K562 (cell line): ENCODE data around the gene ESPN. TPM values are rescaled to one million over a fixed set of nuclear protein-coding genes. Genes with fewer than 3 reads are reported as not detected.
"Not testable (repeated sequence)": the region's sequence is repeated elsewhere in the genome, so short reads cannot be mapped to it uniquely, and the experiment has no call there.

ENCODE experiments used
- ATAC-seq: fragments of 200-7000 bp; cut with Tn5 transposase; 3 replicates; pipeline ENCODE4 v1.9.1; 2020; ENCODE audit warnings: moderate library complexity
- BruUV-seq: library from RNA; stranded (reverse); fragments of 400-500 nt; replicated peaks from 2 replicates; lab custom pipeline; 2021; lab: Mats Ljungman, UMichigan
- CTCF ChIA-PET: fragments of 300-600 bp; formaldehyde crosslinking; extraction: SDS; loops from one replicate; lab custom pipeline; 2021; ENCODE audit warnings: low intra/inter-chr PET ratio; lab: Yijun Ruan, JAX
- POLR2A ChIA-PET: fragments of 300-600, 350-650 bp; sonication (Branson Sonifier 250); formaldehyde crosslinking; extraction: SDS; loops from one replicate; lab custom pipeline; 2021; ENCODE audit warnings: antibody characterized with exemption, inconsistent platforms; lab: Yijun Ruan, JAX
- DNase-seq, 4 experiments: peaks; one replicate each; pipeline versions ENCODE4 v3.0.0 to v3.0.0-alpha.2; 2011 to 2018; ENCODE audit warnings: low spot score in 3 of 4, mixed read lengths in 3 of 4; ENCODE audit errors: extremely low read depth in 1 of 4
- FAIRE-seq: peaks from 2 replicates; lab custom pipeline; 2011; peaks lifted over from hg19 to GRCh38; lab: Jason Lieb, UNC
- H2AFZ ChIP-seq: 2 replicates; pipeline ENCODE4 v1.6.0; 2011; ENCODE audit warnings: low read depth, low read length, control low read depth, inconsistent platforms
- H3K27ac ChIP-seq: fragments of 200-600 bp; 3 replicates; pipeline ENCODE4 v1.8.0; 2011; ENCODE audit warnings: low read depth, mild to moderate bottlenecking, control low read depth, inconsistent platforms, low read length, moderate library complexity, mixed read lengths; ENCODE audit errors: extremely low read depth
- H3K27me3 ChIP-seq, 2 experiments: fragments of 300-600 bp in 1 of 2; 2 replicates in 1 of 2; 3 replicates in 1 of 2; pipeline versions ENCODE4 v1.6.0 to v1.8.0; 2011; ENCODE audit warnings: inconsistent platforms in 2 of 2, low read length in 2 of 2, mild to moderate bottlenecking in 1 of 2, mixed read lengths in 1 of 2, moderate library complexity in 1 of 2; ENCODE audit not compliant: control insufficient read depth in 2 of 2, insufficient read depth in 2 of 2
- H3K36me3 ChIP-seq: fragments of 300-600 bp; 3 replicates; pipeline ENCODE4 v1.8.0; 2011; ENCODE audit warnings: mild to moderate bottlenecking, low read length, inconsistent platforms; ENCODE audit not compliant: control insufficient read depth, insufficient read depth
- H3K4me1 ChIP-seq, 2 experiments: fragments of 200-600 bp in 1 of 2; replicated peaks in 1 of 2; 2 replicates in 1 of 2; 3 replicates in 1 of 2; pipeline versions ENCODE4 v1.5.1 to v1.8.0; 2011; ENCODE audit warnings: inconsistent platforms in 2 of 2, low read length in 2 of 2, mild to moderate bottlenecking in 1 of 2, mixed read lengths in 1 of 2, moderate library complexity in 1 of 2; ENCODE audit not compliant: control insufficient read depth in 2 of 2, insufficient read depth in 2 of 2
- H3K4me2 ChIP-seq: 2 replicates; pipeline ENCODE4 v1.6.1; 2011; ENCODE audit warnings: low read length, control low read depth, inconsistent platforms, mixed read lengths; ENCODE audit not compliant: insufficient read depth
- H3K4me3 ChIP-seq: fragments of 200-600 bp; sonication (generic), shearing (Covaris generic); 2 replicates; pipeline ENCODE4 v1.5.1; 2016; ENCODE audit warnings: control low read depth, inconsistent platforms
- H3K79me2 ChIP-seq: fragments of 200-600 bp; 3 replicates; pipeline ENCODE4 v1.8.0; 2011; ENCODE audit warnings: low read length, inconsistent platforms; ENCODE audit not compliant: control insufficient read depth, insufficient read depth
- H3K9ac ChIP-seq, 2 experiments: 2 replicates each; pipeline versions ENCODE4 v1.6.0 to v1.6.1; 2011; ENCODE audit warnings: low read depth in 2 of 2, low read length in 2 of 2, control low read depth in 1 of 2, inconsistent platforms in 1 of 2, mild to moderate bottlenecking in 1 of 2, mixed read lengths in 1 of 2; ENCODE audit not compliant: insufficient read depth in 1 of 2
- H3K9me1 ChIP-seq: one replicate; pipeline ENCODE4 v1.6.0; 2011; ENCODE audit warnings: inconsistent platforms, mild to moderate bottlenecking, low read length, moderate library complexity; ENCODE audit not compliant: control insufficient read depth, insufficient read depth
- H3K9me3 ChIP-seq: replicated peaks from 2 replicates; pipeline ENCODE4 v1.5.1; 2011; ENCODE audit warnings: low read depth, low read length, inconsistent platforms; ENCODE audit not compliant: control insufficient read depth, insufficient read depth
- H4K20me1 ChIP-seq: replicated peaks from 2 replicates; pipeline ENCODE4 v1.6.1; 2011; ENCODE audit warnings: low read length, inconsistent platforms, mixed read lengths; ENCODE audit not compliant: control insufficient read depth, insufficient read depth
- FOXA3 ChIP-seq, 2 experiments: fragments of 450-650 bp in 1 of 2; sonication (generic) in 1 of 2; formaldehyde crosslinking; IDR thresholded peaks in 1 of 2; conservative IDR thresholded peaks in 1 of 2; 2 replicates each; pipeline versions ENCODE4 v1.4.0 to v1.8.0; 2020 to 2022; ENCODE audit warnings: mild to moderate bottlenecking in 2 of 2, missing genetic modification reagents in 1 of 2
- NONO ChIP-seq, 2 experiments: fragments of 200-400 bp in 1 of 2; fragments of 450-650 bp in 1 of 2; formaldehyde crosslinking in 1 of 2; IDR thresholded peaks; 2 replicates each; pipeline ENCODE4 v1.6.1; 2017; ENCODE audit warnings: low read depth in 2 of 2, mild to moderate bottlenecking in 2 of 2, moderate library complexity in 2 of 2, low read length in 1 of 2
- ZNF263 ChIP-seq: sonication (generic); formaldehyde crosslinking; IDR thresholded peaks from 2 replicates; pipeline ENCODE4 v1.8.0; 2022; ENCODE audit warnings: mild to moderate bottlenecking, missing genetic modification reagents, borderline replicate concordance
- WGBS: fragments of 100-300 bp; shearing (Covaris generic); methylation state at CpG from one replicate; pipeline ENCODE4 v1.1.6; 2016; ENCODE audit warnings: low coverage, mixed read lengths; ENCODE audit not compliant: insufficient coverage; ENCODE audit errors: missing lambda C conversion rate; 5-methylcytosine and 5-hydroxymethylcytosine counted together
- in situ Hi-C: fragments of 300-500 bp; cut with MboI; formaldehyde crosslinking; loops from 4 replicates; pipeline ENCODE4 v1.15.0; 2018; ENCODE audit warnings: inconsistent platforms, mixed read lengths
- intact Hi-C: fragments of 100-400 bp; cut with micrococcal nuclease; formaldehyde crosslinking; loops from 2 replicates; pipeline ENCODE4 v1.14.2; 2022
- polyA plus RNA-seq, 8 experiments: library from polyadenylated mRNA; depleted of rRNA in 4 of 8; stranded (reverse) in 5 of 8; unstranded in 3 of 8; fragments of >200 nt; fragmentation: Nextera tagmentation in 2 of 8; fragmentation: Illumina TruSeq in 1 of 8; extraction: Ambion mirVana in 2 of 8; extraction: Trizol in 1 of 8; gene quantifications; 2 replicates each; pipeline versions ENCODE4 v1.2.1 to v1.2.3, GENCODE V29; 2011 to 2014; ENCODE audit warnings: inconsistent platforms in 1 of 8, missing spikeins in 1 of 8
- total RNA-seq, 7 experiments: library from RNA; depleted of rRNA in 6 of 7; stranded (reverse); fragments of >200 nt in 6 of 7; fragmentation: Illumina TruSeq in 2 of 7; extraction: Trizol in 2 of 7; gene quantifications; 2 replicates each; pipeline versions ENCODE4 v1.2.1 to v1.2.3, GENCODE V29; 2011 to 2021; ENCODE audit warnings: low replicate concordance in 1 of 7
- TF ChIP-seq, protein P1 (sequence below): sonication (generic); formaldehyde crosslinking; IDR thresholded peaks from 2 replicates; pipeline ENCODE4 v1.9.0; 2022; ENCODE audit warnings: mild to moderate bottlenecking, missing genetic modification reagents

ESPN gene
- total and polyA plus RNA-seq, 9 of the 15 experiments (the other 6 are each of a cell fraction or from before 2014, with no cell fraction given) = 0.07 to 1.2 (median 0.45) TPM; not detected in 3

DNA sequence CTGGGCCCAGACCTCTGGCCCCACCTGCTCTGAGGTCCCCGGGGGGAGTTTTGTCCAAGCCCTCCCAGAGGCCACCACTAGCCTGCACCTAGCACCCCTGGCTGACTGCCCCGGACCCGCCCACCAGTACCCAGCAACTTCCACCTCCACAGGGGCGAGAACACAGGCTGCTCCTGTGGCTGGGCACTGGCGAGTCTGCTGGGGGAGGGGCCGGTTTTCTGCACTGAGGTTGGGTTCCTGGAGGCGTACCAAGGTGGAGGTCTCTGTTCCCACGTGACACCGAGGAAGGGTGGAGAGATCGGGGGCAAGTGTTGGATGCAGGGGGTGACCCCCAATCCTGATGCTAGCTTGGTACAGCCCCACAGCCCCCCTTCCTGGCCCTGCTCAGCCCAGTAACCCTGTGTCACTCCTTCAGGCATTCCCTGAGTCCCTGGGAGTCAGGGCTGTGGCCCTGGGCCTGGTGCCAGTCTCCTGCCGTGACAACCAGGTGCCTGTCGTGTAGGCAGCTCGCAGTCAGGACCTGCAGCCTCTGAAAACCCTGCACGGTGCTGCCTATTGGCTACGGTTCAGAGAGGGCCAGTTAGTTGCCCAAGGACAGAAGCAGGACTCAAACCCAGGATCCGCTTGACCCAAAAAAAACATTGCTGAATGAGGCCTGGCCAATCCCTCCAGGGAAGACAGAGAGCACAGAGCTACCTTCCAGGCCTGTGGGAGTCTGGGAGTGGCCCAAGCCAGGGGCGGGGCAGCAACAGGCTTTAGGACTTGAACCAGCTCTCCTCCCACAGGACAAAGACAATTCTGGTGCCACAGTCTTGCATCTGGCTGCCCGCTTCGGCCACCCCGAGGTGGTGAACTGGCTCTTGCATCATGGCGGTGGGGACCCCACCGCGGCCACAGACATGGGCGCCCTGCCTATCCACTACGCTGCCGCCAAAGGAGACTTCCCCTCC lies 3.1 kb downstream of the ESPN start (continued):
- TF ChIP-seq NONO (IDR thresholded peaks at IDR 0.05; ENCODE audit: low read depth in 2 of 2, low read length in 1 of 2) (0 out of 4 replicates have a peak, but pooled peaks of 1 of the 2 experiments have one; percentile 53), FOXA3 (CRISPR knock-in tag; conservative IDR thresholded peaks at IDR 0.05 in 1 of 2, IDR thresholded peaks at IDR 0.05 in 1 of 2) (peak in 1 of 2 experiments; percentile 13; a peak in 1 of 4 replicates)
- TF ChIP-seq, protein P1, sequence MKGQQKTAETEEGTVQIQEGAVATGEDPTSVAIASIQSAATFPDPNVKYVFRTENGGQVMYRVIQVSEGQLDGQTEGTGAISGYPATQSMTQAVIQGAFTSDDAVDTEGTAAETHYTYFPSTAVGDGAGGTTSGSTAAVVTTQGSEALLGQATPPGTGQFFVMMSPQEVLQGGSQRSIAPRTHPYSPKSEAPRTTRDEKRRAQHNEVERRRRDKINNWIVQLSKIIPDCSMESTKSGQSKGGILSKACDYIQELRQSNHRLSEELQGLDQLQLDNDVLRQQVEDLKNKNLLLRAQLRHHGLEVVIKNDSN (CRISPR knock-in tag) = peak; percentile 32; the same call in 1 of the 2 replicates

DNA sequence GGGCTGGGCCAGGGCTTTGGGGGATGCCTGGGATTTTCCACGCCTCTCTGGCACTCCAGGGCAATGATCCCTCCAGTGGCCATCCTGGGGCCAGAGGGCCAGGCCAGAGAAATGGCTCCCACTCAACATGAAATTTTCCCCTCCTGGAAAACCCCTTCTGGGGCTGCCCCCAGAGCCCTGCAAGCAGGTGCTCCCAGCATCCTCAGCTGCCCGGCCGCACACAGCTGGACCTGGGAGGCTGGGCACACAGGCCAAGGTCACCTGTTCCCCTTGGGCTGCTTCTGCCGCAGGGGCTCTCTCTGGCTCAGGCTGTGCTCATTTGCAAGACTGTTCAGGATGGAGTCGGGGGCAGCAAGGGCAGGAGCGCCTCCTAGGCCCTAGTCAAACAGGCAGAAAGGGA lies 3.9 kb downstream of the ESPN start:
- 0 out of 2 replicates have a peak, but pooled peaks have one; percentile 23 for TF ChIP-seq ZNF263 (CRISPR knock-in tag)
- H3K79me2 ChIP-seq, FAIRE-seq, H3K36me3 ChIP-seq, ATAC-seq, H3K4me2 ChIP-seq, H3K9me1 ChIP-seq, in situ Hi-C loops, CTCF ChIA-PET, H3K27ac ChIP-seq, intact Hi-C loops, DNase-seq, BruUV-seq, H3K9ac ChIP-seq, H3K4me3 ChIP-seq, H3K9me3 ChIP-seq, H2AFZ ChIP-seq: not testable (repeated sequence)
- WGBS = 14% methylated on average over 6 of the region's 6 CpGs
- Histone ChIP-seq H3K27me3 (peaks cover 6 to 39% of the 10 kb centered on the region in 2 experiments; a peak in 3 of 5 replicates), H4K20me1 (peaks cover 43% of the 10 kb centered on the region), H3K4me1 (peaks cover 44 to 77% of the 10 kb centered on the region in 2 experiments)
- POLR2A ChIA-PET = interaction anchor here (0.6 to 0.7 kb wide), 3 partner anchors 9 to 224 kb away, joined by 3 to 4 read pairs (median 3); partner anchors contain the start of gene HES2
